K562 (cell line): ENCODE measurements around the gene SCRG1. TPM values are rescaled to one million over a fixed set of nuclear protein-coding genes. Genes with fewer than 3 reads are reported as not detected.

Experiments used
- ATAC-seq: fragments of 200-7000 bp; cut with Tn5 transposase; 3 replicates; pipeline ENCODE4 v1.9.1; 2020; ENCODE audit warnings: moderate library complexity
- BruUV-seq: library from RNA; stranded (reverse); fragments of 400-500 nt; replicated peaks from 2 replicates; lab custom pipeline; 2021; lab: Mats Ljungman, UMichigan
- CTCF ChIA-PET: fragments of 300-600 bp; formaldehyde crosslinking; extraction: SDS; loops from one replicate; lab custom pipeline; 2021; ENCODE audit warnings: low intra/inter-chr PET ratio; lab: Yijun Ruan, JAX
- POLR2A ChIA-PET: fragments of 300-600, 350-650 bp; sonication (Branson Sonifier 250); formaldehyde crosslinking; extraction: SDS; loops from one replicate; lab custom pipeline; 2021; ENCODE audit warnings: antibody characterized with exemption, inconsistent platforms; lab: Yijun Ruan, JAX
- DNase-seq, 4 experiments: peaks; one replicate each; pipeline versions ENCODE4 v3.0.0 to v3.0.0-alpha.2; 2011 to 2018; ENCODE audit warnings: low spot score in 3 of 4, mixed read lengths in 3 of 4; ENCODE audit errors: extremely low read depth in 1 of 4
- FAIRE-seq: peaks from 2 replicates; lab custom pipeline; 2011; peaks lifted over from hg19 to GRCh38; lab: Jason Lieb, UNC
- H2AFZ ChIP-seq: 2 replicates; pipeline ENCODE4 v1.6.0; 2011; ENCODE audit warnings: low read depth, low read length, control low read depth, inconsistent platforms
- H3K27ac ChIP-seq: fragments of 200-600 bp; 3 replicates; pipeline ENCODE4 v1.8.0; 2011; ENCODE audit warnings: low read depth, mild to moderate bottlenecking, control low read depth, inconsistent platforms, low read length, moderate library complexity, mixed read lengths; ENCODE audit errors: extremely low read depth
- H3K27me3 ChIP-seq, 2 experiments: fragments of 300-600 bp in 1 of 2; 2 replicates in 1 of 2; 3 replicates in 1 of 2; pipeline versions ENCODE4 v1.6.0 to v1.8.0; 2011; ENCODE audit warnings: inconsistent platforms in 2 of 2, low read length in 2 of 2, mild to moderate bottlenecking in 1 of 2, mixed read lengths in 1 of 2, moderate library complexity in 1 of 2; ENCODE audit not compliant: control insufficient read depth in 2 of 2, insufficient read depth in 2 of 2
- H3K36me3 ChIP-seq: fragments of 300-600 bp; 3 replicates; pipeline ENCODE4 v1.8.0; 2011; ENCODE audit warnings: mild to moderate bottlenecking, low read length, inconsistent platforms; ENCODE audit not compliant: control insufficient read depth, insufficient read depth
- H3K4me1 ChIP-seq, 2 experiments: fragments of 200-600 bp in 1 of 2; replicated peaks in 1 of 2; 2 replicates in 1 of 2; 3 replicates in 1 of 2; pipeline versions ENCODE4 v1.5.1 to v1.8.0; 2011; ENCODE audit warnings: inconsistent platforms in 2 of 2, low read length in 2 of 2, mild to moderate bottlenecking in 1 of 2, mixed read lengths in 1 of 2, moderate library complexity in 1 of 2; ENCODE audit not compliant: control insufficient read depth in 2 of 2, insufficient read depth in 2 of 2
- H3K4me2 ChIP-seq: 2 replicates; pipeline ENCODE4 v1.6.1; 2011; ENCODE audit warnings: low read length, control low read depth, inconsistent platforms, mixed read lengths; ENCODE audit not compliant: insufficient read depth
- H3K4me3 ChIP-seq: fragments of 200-600 bp; sonication (generic), shearing (Covaris generic); 2 replicates; pipeline ENCODE4 v1.5.1; 2016; ENCODE audit warnings: control low read depth, inconsistent platforms
- H3K79me2 ChIP-seq: fragments of 200-600 bp; 3 replicates; pipeline ENCODE4 v1.8.0; 2011; ENCODE audit warnings: low read length, inconsistent platforms; ENCODE audit not compliant: control insufficient read depth, insufficient read depth
- H3K9ac ChIP-seq, 2 experiments: 2 replicates each; pipeline versions ENCODE4 v1.6.0 to v1.6.1; 2011; ENCODE audit warnings: low read depth in 2 of 2, low read length in 2 of 2, control low read depth in 1 of 2, inconsistent platforms in 1 of 2, mild to moderate bottlenecking in 1 of 2, mixed read lengths in 1 of 2; ENCODE audit not compliant: insufficient read depth in 1 of 2
- H3K9me1 ChIP-seq: one replicate; pipeline ENCODE4 v1.6.0; 2011; ENCODE audit warnings: inconsistent platforms, mild to moderate bottlenecking, low read length, moderate library complexity; ENCODE audit not compliant: control insufficient read depth, insufficient read depth
- H3K9me3 ChIP-seq: replicated peaks from 2 replicates; pipeline ENCODE4 v1.5.1; 2011; ENCODE audit warnings: low read depth, low read length, inconsistent platforms; ENCODE audit not compliant: control insufficient read depth, insufficient read depth
- H4K20me1 ChIP-seq: replicated peaks from 2 replicates; pipeline ENCODE4 v1.6.1; 2011; ENCODE audit warnings: low read length, inconsistent platforms, mixed read lengths; ENCODE audit not compliant: control insufficient read depth, insufficient read depth
- KAT2B ChIP-seq: IDR thresholded peaks from one replicate; pipeline ENCODE4 v1.6.1; 2012; ENCODE audit warnings: low read depth, mild to moderate bottlenecking, control low read depth, inconsistent platforms, low read length, moderate library complexity
- POLR2B ChIP-seq: fragments of 450-650 bp; IDR thresholded peaks from 2 replicates; pipeline ENCODE4 v1.6.1; 2018; ENCODE audit warnings: low read depth; ENCODE audit not compliant: partially characterized antibody
- RAD21 ChIP-seq, 2 experiments: fragments of 250-450 bp in 1 of 2; fragments of 450-650 bp in 1 of 2; sonication (Bioruptor Pico) in 1 of 2; formaldehyde crosslinking in 1 of 2; IDR thresholded peaks in 1 of 2; conservative IDR thresholded peaks in 1 of 2; 2 replicates each; pipeline versions ENCODE4 v1.4.0 to v1.8.0; 2020 to 2022; ENCODE audit warnings: mild to moderate bottlenecking in 2 of 2, moderate library complexity in 1 of 2
- RBM25 ChIP-seq: fragments of 200-400 bp; formaldehyde crosslinking; IDR thresholded peaks from 2 replicates; pipeline ENCODE4 v1.6.1; 2018; ENCODE audit warnings: low read length, low read depth, moderate library complexity; ENCODE audit not compliant: severe bottlenecking
- STAG1 ChIP-seq: sonication (generic); formaldehyde crosslinking; IDR thresholded peaks from 2 replicates; pipeline ENCODE4 v1.5.0; 2020; ENCODE audit warnings: missing genetic modification reagents, borderline replicate concordance
- ZNF146 ChIP-seq: IDR thresholded peaks from one replicate; pipeline ENCODE4 v1.6.1; 2018; ENCODE audit warnings: missing compliant biosample characterization; ENCODE audit not compliant: unreplicated experiment
- ZNF239 ChIP-seq: fragments of 250-450 bp; sonication (Bioruptor Pico); IDR thresholded peaks from 2 replicates; pipeline ENCODE4 v1.4.0; 2020; ENCODE audit warnings: mild to moderate bottlenecking
- ZNF24 ChIP-seq: fragments of 450-650 bp; IDR thresholded peaks from 2 replicates; pipeline ENCODE4 v1.6.1; 2016
- ZNF311 ChIP-seq: fragments of 250-450 bp; sonication (Bioruptor Pico); IDR thresholded peaks from 2 replicates; pipeline ENCODE4 v1.4.0; 2020; ENCODE audit warnings: mild to moderate bottlenecking, moderate library complexity
- ZNF778 ChIP-seq: fragments of 450-650 bp; formaldehyde crosslinking; IDR thresholded peaks from 2 replicates; pipeline ENCODE4 v1.4.0; 2020; ENCODE audit warnings: mild to moderate bottlenecking, moderate library complexity
- WGBS: fragments of 100-300 bp; shearing (Covaris generic); methylation state at CpG from one replicate; pipeline ENCODE4 v1.1.6; 2016; ENCODE audit warnings: low coverage, mixed read lengths; ENCODE audit not compliant: insufficient coverage; ENCODE audit errors: missing lambda C conversion rate; 5-methylcytosine and 5-hydroxymethylcytosine counted together
- in situ Hi-C: fragments of 300-500 bp; cut with MboI; formaldehyde crosslinking; loops from 4 replicates; pipeline ENCODE4 v1.15.0; 2018; ENCODE audit warnings: inconsistent platforms, mixed read lengths
- intact Hi-C: fragments of 100-400 bp; cut with micrococcal nuclease; formaldehyde crosslinking; loops from 2 replicates; pipeline ENCODE4 v1.14.2; 2022
- polyA plus RNA-seq, 8 experiments: library from polyadenylated mRNA; depleted of rRNA in 4 of 8; stranded (reverse) in 5 of 8; unstranded in 3 of 8; fragments of >200 nt; fragmentation: Nextera tagmentation in 2 of 8; fragmentation: Illumina TruSeq in 1 of 8; extraction: Ambion mirVana in 2 of 8; extraction: Trizol in 1 of 8; gene quantifications; 2 replicates each; pipeline versions ENCODE4 v1.2.1 to v1.2.3, GENCODE V29; 2011 to 2014; ENCODE audit warnings: inconsistent platforms in 1 of 8, missing spikeins in 1 of 8
- total RNA-seq, 7 experiments: library from RNA; depleted of rRNA in 6 of 7; stranded (reverse); fragments of >200 nt in 6 of 7; fragmentation: Illumina TruSeq in 2 of 7; extraction: Trizol in 2 of 7; gene quantifications; 2 replicates each; pipeline versions ENCODE4 v1.2.1 to v1.2.3, GENCODE V29; 2011 to 2021; ENCODE audit warnings: low replicate concordance in 1 of 7

Gene SCRG1
- total and polyA plus RNA-seq, 9 of the 15 experiments (the other 6 are each of a cell fraction or from before 2014, with no cell fraction given) = 0.01 TPM; not detected in 7

GRCh38 chr4:173380987-173381386, 17.9 kb downstream of the SCRG1 start:
- no peak for FAIRE-seq
- Histone ChIP-seq H3K9ac (no peak overlapping the region), H3K9me3 (no peaks in the 10 kb centered on the region), H4K20me1 (no peaks in the 10 kb centered on the region), H3K79me2 (0 out of 3 replicates have a peak, but pooled peaks cover under 1% of the 10 kb centered on the region), H3K36me3 (peaks cover 10% of the 10 kb centered on the region; the same call in 2 of the 3 replicates), H3K9me1 (no peaks in the 10 kb centered on the region), H3K4me1 (peaks cover under 1 to 4% of the 10 kb centered on the region in 2 experiments; a peak in 1 of 5 replicates), H3K4me2 (no peak overlapping the region), H3K27ac (no peak overlapping the region), H3K4me3 (no peak overlapping the region), H2AFZ (no peak overlapping the region), H3K27me3 (no peaks in the 10 kb centered on the region)
- intact Hi-C loops = no loop called here
- ChIA-PET POLR2A (no interaction called here), CTCF (no interaction called here)
- DNase-seq = no peak
- TF ChIP-seq POLR2B (no peak), ZNF239 (CRISPR knock-in tag) (no peak), STAG1 (CRISPR knock-in tag) (no peak), ZNF24 (no peak), RAD21 (CRISPR knock-in tag; conservative IDR thresholded peaks at IDR 0.05 in 1 of 2, IDR thresholded peaks at IDR 0.05 in 1 of 2) (no peak), ZNF778 (CRISPR knock-in tag) (no peak)
- in situ Hi-C loops = no loop called here
- BruUV-seq = no TSS peak
- ATAC-seq = no peak

- Histone ChIP-seq H3K79me2 (peaks cover 8% of the 10 kb centered on the region; the same call in 1 of the 3 replicates), H3K4me2 (no peak overlapping the region), H3K9me3 (no peaks in the 10 kb centered on the region), H3K36me3 (peaks cover 17% of the 10 kb centered on the region; the same call in 2 of the 3 replicates), H3K4me1 (no peaks in the 10 kb centered on the region), H3K27me3 (no peaks in the 10 kb centered on the region), H3K9me1 (no peaks in the 10 kb centered on the region), H3K4me3 (no peak overlapping the region), H3K27ac (no peak overlapping the region), H2AFZ (no peak overlapping the region), H3K9ac (no peak overlapping the region), H4K20me1 (no peaks in the 10 kb centered on the region; the same call in 1 of the 2 replicates)
- no TSS peak for BruUV-seq
- FAIRE-seq (no peak), ATAC-seq (no peak), DNase-seq (no peak)
- CTCF ChIA-PET = no interaction called here
- in situ Hi-C loops = no loop called here
- WGBS = 72% methylated on average over 3 of the region's 3 CpGs
- POLR2A ChIA-PET = no interaction called here
- TF ChIP-seq ZNF311 (CRISPR knock-in tag) (no peak), ZNF146 (CRISPR knock-in tag) (peak; percentile 81), ZNF24 (peak; percentile 81), RBM25 (peak; percentile 43), KAT2B (no peak)
- intact Hi-C loops = no loop called here
Observed at GRCh38 chr4:173379929-173380328, 19.0 kb downstream of the SCRG1 start.
